ENCODE measurements around the gene NAP1L1. TPM values are rescaled to one million over a fixed set of nuclear protein-coding genes. Genes with fewer than 3 reads are reported as not detected.

The NAP1L1 gene, protein sequence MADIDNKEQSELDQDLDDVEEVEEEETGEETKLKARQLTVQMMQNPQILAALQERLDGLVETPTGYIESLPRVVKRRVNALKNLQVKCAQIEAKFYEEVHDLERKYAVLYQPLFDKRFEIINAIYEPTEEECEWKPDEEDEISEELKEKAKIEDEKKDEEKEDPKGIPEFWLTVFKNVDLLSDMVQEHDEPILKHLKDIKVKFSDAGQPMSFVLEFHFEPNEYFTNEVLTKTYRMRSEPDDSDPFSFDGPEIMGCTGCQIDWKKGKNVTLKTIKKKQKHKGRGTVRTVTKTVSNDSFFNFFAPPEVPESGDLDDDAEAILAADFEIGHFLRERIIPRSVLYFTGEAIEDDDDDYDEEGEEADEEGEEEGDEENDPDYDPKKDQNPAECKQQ
- total RNA-seq (2014; rRNA removed; shearing (Covaris generic)): 791 and 902 TPM in 2 replicates

DNA sequence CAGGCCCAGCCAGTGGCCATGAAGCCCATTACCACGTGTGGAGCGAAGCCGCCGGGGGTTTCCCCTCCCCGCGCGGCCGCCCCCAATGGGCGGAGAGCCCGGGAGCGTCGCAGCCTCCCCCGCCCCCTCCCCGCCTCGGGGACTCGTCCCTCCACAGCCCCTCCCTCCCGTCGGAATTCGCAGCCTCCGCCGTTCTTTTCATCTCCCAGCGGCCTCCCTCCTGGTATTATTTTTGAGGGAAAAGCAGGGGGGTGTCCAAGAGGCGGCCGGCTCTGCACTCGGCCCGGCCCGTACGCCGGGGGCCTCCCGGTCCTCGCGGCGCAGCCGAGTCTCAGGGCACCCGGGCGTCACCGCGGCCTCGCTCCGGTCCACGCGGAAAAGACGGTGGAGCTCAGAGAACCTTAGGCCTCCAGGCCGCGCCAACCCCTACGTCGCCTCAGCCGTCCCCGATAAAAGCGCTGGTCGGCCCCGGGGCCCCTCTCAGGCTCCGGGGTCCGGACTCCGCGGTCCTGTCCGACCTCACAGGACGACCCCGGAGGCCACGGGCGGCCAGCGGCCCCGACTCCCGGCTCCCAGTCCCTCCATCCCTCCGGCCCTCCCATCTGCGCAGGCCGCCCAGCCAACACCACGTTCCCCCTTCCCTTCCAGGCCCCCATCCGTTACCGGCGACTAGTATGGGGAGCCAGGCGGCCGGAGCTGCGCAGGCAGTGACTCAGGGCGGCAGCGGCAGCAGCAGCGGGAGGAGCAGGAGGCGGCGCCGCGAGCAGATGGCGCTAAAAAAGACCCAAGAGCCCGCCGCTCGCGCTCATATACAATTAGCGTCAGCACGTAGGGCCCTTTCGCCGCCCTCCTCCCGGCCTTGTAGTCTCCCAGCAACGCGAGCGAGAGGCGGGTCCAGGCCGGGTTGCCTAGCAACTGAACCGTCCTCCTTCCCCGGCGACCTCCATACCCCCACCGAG, at the start of gene NAP1L1:
NAP1L1 (minus strand) TSS at position 782 of the 959 bp plus-strand sequence. CDS start 10,466 bp downstream, outside the sequence.
- Histone ChIP-seq H3K27me3 (no peaks in the 10 kb centered on the region), H3K27ac (peak within 1 kb of the TSS; percentile 94), H3K36me3 (peaks cover 25% of the 10 kb centered on the region), H3K4me3 (peak within 1 kb of the TSS; percentile 86), H3K9me3 (replicated peaks) (no peaks in the 10 kb centered on the region), H3K4me1 (peaks cover 15% of the 10 kb centered on the region)
- DNase-seq: peak; percentile 98

DNA sequence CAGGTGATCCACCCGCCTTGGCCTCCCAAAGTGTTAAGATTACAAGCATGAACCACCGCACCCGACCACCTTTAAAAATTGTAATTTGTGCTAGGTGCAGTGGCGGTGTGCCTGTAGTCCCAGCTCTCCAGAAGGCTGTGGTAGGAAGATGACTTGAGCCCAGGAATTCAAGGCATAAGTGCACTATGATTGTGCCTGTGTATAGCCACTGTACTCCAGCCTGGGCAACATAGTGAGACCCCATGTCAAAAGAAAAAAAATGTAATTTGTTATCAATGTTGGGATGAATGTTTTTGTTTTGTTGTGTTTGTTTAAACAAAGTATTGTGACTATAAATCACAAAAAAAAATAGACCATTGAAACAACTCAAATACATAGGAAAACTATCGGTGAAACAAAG, 43.1 kb upstream of the NAP1L1 start:
- H3K4me1 ChIP-seq: no peaks in the 10 kb centered on the region
- peaks cover 3% of the 10 kb centered on the region; the same call in 1 of the 2 replicates for H3K9me3 ChIP-seq (replicated peaks)
- no peaks in the 10 kb centered on the region for H3K27me3 ChIP-seq
- DNase-seq: no peak
- no peaks in the 10 kb centered on the region for H3K36me3 ChIP-seq
- no peak overlapping the region for H3K4me3 ChIP-seq
- H3K27ac ChIP-seq: no peak overlapping the region

DNA sequence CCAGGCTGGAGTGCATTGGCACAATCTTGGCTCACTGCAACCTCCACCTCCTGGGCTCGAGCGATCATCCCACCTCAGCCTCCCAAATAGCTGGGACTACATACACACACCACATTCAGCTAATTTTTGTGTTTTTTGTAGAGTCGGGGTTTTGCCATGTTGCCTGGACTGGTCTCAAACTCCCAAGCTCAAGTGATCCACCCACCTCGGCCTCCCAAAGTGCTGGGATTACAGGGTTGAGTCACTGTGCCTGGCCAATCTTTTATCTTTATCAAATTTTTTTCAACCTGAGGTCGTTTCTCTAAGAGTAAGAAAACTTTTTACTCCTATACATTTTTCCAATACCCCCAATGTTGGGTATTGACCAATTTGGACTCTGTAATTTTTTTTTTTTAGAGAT, 40.0 kb upstream of the NAP1L1 start:
- Histone ChIP-seq H3K27ac (no peak overlapping the region), H3K27me3 (no peaks in the 10 kb centered on the region), H3K4me3 (no peak overlapping the region), H3K4me1 (no peaks in the 10 kb centered on the region), H3K36me3 (no peaks in the 10 kb centered on the region), H3K9me3 (replicated peaks) (no peaks in the 10 kb centered on the region; the same call in 1 of the 2 replicates)
- no peak for DNase-seq

DNA sequence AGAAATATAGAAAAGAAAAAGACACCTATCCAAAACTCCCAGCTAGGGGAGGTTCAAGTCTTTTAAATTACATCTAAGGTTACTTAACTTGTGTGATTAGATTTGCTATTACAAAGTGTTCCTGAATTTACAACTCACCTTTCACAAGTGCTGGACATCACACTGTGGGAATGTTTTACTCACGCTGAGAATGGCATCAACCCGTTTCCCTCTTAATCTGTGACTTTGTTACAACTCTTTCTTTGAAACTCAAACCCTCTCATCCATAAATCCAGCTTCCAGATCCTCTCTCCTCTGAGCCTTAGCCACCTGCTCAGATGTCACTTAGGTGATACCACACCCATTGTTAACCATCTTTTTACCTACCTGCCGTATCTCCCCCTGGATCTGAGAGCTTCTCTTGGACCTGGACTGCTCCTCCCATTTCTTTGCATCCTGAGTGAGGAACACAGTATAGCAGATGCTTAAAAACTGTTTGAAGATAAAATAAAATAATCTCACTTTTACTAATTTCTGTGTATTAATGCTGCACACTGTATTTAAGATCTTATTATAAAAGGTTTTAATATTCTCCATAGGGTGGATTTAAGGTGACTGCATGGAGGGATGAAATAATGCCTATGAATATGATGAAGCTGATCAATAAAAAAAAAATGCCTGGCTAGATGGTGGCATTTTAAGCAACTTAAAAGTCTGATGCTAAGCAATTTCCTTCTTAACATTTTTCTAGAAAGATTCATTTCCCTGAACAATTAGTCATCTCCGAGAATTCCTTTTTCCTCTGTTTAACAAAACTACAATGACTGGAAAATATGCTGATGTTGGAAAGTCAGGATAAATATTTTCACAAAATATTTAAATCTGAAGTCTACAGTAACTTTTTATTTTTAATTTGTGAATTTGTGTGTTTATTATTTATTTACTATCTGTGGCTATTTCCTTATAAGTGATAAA, 39.1 kb upstream of the NAP1L1 start:
- no peaks in the 10 kb centered on the region for H3K27me3 ChIP-seq
- H3K9me3 ChIP-seq (replicated peaks): no peaks in the 10 kb centered on the region
- H3K4me3 ChIP-seq: no peak overlapping the region
- no peak overlapping the region for H3K27ac ChIP-seq
- no peaks in the 10 kb centered on the region for H3K36me3 ChIP-seq
- H3K4me1 ChIP-seq: no peaks in the 10 kb centered on the region
- no peak for DNase-seq

DNA sequence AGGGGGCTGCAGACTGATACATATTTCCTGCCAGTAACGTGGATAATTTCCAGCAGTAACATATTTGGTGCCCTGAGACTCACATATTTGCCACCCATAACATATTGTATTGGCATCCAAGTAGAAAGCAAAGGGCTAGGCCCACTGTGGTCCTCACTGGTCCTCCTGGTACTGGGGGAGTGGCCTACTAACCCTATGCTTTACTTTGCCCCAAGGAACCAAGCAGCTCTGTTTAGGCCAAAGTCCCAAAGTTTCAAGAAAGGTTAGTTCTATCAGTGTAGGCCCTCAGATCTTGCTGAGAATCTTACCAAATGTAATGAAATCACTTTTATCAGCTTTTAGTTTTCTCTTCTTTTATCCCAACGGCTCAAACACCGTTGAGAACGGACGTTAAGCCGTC, 35.4 kb upstream of the NAP1L1 start:
- DNase-seq: no peak
- Histone ChIP-seq H3K9me3 (replicated peaks) (no peaks in the 10 kb centered on the region), H3K27ac (no peak overlapping the region), H3K4me1 (peaks cover 13% of the 10 kb centered on the region), H3K4me3 (no peak overlapping the region), H3K36me3 (no peaks in the 10 kb centered on the region), H3K27me3 (no peaks in the 10 kb centered on the region)

DNA sequence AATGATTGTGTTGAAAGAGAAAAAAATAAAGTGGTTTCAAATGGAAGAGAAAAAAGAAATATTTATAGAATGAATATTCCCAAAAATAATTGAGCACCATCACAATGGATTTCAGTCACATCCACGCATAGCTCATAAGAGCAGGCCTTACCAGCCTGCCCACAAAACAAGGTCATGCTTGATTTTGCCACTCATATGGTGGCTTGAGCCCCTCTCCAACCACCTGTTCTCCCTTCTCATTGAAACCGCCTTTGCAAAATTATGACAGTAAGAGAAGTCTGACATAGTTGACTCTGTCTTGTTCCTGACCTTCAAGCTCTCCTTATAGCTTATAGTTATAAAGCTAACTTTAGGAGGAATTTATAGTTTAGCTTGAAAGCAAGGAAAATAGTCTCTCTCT, 33.3 kb upstream of the NAP1L1 start:
- Histone ChIP-seq H3K27me3 (no peaks in the 10 kb centered on the region), H3K27ac (peak overlapping the region; percentile 54), H3K4me3 (no peak overlapping the region), H3K36me3 (no peaks in the 10 kb centered on the region), H3K4me1 (peaks cover 13% of the 10 kb centered on the region), H3K9me3 (replicated peaks) (no peaks in the 10 kb centered on the region)
- peak; percentile 56 to 79 for DNase-seq

DNA sequence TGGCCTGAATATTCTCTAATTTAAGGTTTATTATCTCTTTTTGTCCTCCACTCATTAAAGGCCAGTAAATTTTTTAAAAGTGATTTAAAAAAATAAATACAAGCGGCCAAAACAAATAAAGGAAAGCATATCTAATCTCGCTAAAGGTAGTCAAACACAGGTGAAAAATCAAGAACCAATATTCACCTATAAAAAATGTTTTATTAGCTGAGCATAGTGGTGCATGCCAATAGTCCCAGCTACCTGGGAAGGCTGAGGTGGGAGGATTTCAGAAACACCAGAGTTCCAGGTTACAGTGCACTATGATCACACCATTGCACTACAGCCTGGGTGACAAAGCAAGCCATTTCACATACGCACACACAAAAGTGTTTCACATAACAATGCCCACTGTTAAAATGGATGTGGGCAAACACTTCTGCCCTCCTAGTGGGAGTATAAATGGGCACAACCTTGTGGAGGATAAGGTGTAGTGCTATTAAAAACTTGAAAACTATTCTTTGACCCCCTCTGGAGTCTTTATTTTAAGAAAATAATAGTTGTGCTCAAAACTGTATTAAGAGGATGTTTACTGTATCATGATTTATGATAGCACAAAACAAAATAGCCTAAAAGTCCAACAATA, 32.7 kb upstream of the NAP1L1 start:
- Histone ChIP-seq H3K27me3 (no peaks in the 10 kb centered on the region), H3K27ac (peak overlapping the region; percentile 54), H3K4me1 (peaks cover 13% of the 10 kb centered on the region), H3K36me3 (no peaks in the 10 kb centered on the region), H3K9me3 (replicated peaks) (no peaks in the 10 kb centered on the region), H3K4me3 (no peak overlapping the region)
- DNase-seq: no peak

DNA sequence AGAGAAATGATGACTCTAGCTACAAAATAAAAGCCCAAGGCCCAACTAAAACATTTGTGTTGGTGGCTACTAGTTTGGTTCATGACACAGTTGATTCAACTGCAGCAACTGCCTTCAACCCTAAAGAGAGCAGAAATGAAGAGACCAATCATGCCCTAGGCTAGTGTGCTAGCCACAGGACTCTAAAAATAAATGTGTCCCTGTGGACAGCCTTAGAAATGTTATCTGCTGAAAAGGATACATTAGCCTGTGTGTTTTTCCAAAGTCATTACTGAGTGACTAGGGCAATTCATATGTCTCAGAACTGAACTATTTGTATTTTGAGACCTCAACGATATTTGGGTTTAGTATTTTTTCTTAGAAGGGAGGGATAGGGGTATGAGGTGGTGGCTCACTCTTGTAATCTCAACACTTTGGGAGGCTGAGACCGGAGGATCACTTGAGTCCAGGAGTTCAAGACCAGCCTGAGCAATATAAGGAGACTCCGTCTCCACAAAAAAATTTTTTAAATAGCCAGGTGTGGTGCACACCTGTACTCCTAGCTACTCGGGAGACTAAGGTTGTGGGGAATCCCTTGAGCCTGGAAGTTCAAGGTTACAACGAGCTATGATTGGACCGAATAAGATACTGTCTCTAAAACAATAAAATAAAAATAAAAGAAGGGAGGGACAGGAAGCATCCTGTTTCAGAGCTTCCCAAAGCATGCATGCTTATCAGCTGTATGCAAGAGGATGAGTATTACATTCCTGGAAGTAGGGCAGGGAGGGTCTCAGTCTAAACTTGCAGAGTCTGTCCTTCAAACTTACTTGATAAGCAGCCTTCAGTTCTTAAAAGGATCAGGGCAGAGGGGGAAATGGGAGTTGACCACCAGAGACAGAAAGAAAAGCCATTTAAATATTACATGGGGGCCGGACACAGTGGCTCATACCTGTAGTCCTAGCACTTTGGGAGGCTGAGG, 29.6 kb upstream of the NAP1L1 start:
- Histone ChIP-seq H3K27ac (no peak overlapping the region), H3K4me3 (no peak overlapping the region), H3K36me3 (no peaks in the 10 kb centered on the region), H3K4me1 (peaks cover 13% of the 10 kb centered on the region), H3K9me3 (replicated peaks) (no peaks in the 10 kb centered on the region), H3K27me3 (no peaks in the 10 kb centered on the region)
- DNase-seq: peak; percentile 19 to 52

DNA sequence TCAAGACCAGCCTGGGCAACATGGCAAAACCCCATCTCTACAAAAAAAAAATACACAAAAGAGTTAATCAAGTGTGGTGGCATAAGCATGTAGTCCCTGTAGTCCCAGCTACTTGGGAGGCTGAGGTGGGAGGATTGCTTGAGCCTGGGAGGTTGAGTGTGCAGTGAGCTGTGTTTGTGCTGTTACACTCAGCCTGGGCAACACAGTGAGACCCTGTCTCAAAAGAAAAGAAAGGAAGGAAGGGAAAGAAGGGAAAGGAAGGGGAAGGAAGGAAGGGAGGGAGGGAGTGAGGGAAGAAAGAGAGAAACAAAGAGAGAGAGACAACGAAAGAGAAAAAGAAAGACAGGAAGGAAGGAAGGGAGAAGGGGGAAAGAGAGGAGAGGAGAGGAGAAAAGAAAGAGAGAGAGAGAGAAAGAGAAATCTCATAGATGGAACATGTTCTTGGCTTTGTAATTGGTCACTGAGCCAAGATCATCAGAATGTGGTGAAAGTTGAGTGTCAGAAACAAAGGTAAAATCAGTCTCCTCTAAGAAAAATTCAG, 26.8 kb upstream of the NAP1L1 start:
- Histone ChIP-seq H3K27ac (no peak overlapping the region), H3K27me3 (no peaks in the 10 kb centered on the region), H3K9me3 (replicated peaks) (no peaks in the 10 kb centered on the region), H3K36me3 (no peaks in the 10 kb centered on the region), H3K4me1 (no peaks in the 10 kb centered on the region; the same call in 1 of the 2 replicates), H3K4me3 (no peak overlapping the region)
- DNase-seq: no peak

DNA sequence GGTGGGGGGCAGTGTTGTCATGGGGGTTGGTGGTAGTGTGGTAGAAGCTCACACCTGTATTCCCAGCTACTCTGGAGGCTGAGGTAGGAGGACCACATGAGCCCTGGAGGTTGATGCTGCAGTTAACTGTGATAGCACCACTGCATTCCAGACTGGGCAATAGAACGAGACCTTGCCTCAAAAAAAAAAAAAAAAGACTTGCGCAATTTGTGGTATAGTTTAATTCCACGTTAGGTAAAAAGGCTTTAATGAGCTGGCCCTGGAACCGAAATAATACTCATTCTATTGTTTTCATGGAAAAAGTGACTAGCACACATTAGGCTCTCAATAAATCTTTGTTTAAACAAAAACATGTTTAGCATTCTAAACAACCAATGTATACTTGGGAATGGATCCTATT, 25.4 kb upstream of the NAP1L1 start:
- Histone ChIP-seq H3K36me3 (no peaks in the 10 kb centered on the region), H3K4me1 (no peaks in the 10 kb centered on the region; the same call in 1 of the 2 replicates), H3K9me3 (replicated peaks) (no peaks in the 10 kb centered on the region), H3K27ac (no peak overlapping the region), H3K4me3 (no peak overlapping the region), H3K27me3 (no peaks in the 10 kb centered on the region)
- DNase-seq: no peak

DNA sequence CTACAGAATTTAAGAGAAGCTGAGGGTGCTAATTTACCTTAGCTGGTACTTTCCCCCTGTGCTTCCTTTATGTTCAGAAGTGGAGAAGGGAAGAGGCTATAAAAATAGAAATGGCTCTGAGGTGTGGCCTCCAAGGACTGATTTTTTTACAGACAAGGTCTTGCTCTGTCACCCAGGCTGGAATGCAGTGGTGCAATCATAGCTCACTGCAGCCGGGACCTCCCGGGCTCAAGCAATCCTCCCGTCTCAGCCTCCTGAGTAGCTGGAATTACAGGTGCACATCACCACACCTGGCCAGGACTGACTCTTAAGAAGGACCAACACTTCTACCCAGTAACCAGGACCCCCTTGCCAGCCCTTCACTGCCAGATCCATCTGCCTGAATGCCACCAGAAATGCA, 23.9 kb upstream of the NAP1L1 start:
- Histone ChIP-seq H3K36me3 (no peaks in the 10 kb centered on the region), H3K4me1 (no peaks in the 10 kb centered on the region)

DNA sequence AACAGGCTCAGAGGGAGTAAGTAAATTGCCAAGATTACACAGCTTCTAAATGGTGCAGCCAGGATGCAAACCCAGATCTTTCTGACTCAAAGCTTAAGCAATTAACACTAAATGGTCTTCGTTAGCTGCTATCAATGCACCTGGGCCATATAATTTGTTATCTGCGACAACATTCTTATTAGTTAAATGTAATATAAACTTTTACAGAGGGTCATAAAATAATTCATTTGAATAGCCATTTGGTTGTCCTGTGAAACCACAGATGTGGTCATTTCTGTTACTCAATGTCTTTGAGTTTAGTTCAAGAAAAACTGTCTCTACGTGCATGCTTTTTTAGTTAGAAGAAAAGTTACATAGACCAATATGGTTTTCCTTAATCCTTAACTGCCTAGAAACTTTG, 22.1 kb upstream of the NAP1L1 start:
- Histone ChIP-seq H3K27me3 (no peaks in the 10 kb centered on the region), H3K4me3 (no peak overlapping the region)
- no peak for DNase-seq

More for the DNA sequence above, 23.9 kb upstream of the NAP1L1 start:
- H3K4me3 ChIP-seq: no peak overlapping the region
- H3K27me3 ChIP-seq: no peaks in the 10 kb centered on the region
- no peaks in the 10 kb centered on the region for H3K9me3 ChIP-seq (replicated peaks)
- no peak overlapping the region for H3K27ac ChIP-seq
- no peak for DNase-seq

DNA sequence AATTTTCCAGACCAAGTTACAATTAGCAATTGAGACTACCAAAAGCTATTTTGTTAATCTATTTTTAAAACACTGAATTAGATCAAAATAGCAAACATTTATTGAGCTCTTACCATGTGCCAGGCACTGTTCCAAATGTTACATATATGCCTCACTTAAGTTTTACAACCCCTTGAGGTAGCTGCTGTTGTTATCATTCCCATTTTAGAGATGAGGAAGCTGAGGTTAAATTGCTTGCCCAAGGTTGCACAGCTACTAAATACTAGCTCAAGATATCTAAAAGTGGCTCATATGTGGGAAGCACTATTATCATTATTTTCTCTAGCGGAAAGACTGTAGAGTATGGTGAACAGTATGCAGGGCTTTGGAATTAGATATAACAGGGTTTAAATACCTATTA, 19.5 kb upstream of the NAP1L1 start:
- Histone ChIP-seq H3K36me3 (no peaks in the 10 kb centered on the region), H3K4me1 (no peaks in the 10 kb centered on the region), H3K9me3 (replicated peaks) (no peaks in the 10 kb centered on the region), H3K4me3 (no peak overlapping the region), H3K27me3 (no peaks in the 10 kb centered on the region), H3K27ac (no peak overlapping the region)
- no peak for DNase-seq

More for the DNA sequence above, 22.1 kb upstream of the NAP1L1 start:
- H3K4me1 ChIP-seq: no peaks in the 10 kb centered on the region
- H3K27ac ChIP-seq: no peak overlapping the region
- H3K9me3 ChIP-seq (replicated peaks): no peaks in the 10 kb centered on the region
- H3K36me3 ChIP-seq: no peaks in the 10 kb centered on the region

All from SJCRH30 (cell line).